ENCODE data around the gene MICALL1.

Gene MICALL1

GRCh38 chr22:37930270-37930951, 24.3 kb downstream of the MICALL1 start:
- no peak for TF ChIP-seq REST (IDR thresholded peaks at IDR 0.05; ENCODE audit: insufficient read depth in 1 of 2, low read depth in 2 of 2, low read length in 2 of 2)
- TF ChIP-seq SIN3A (IDR thresholded peaks at IDR 0.05; ENCODE audit: borderline replicate concordance, insufficient read depth, low read length), result no peak
- TF ChIP-seq TAF1 (IDR thresholded peaks at IDR 0.05; ENCODE audit: borderline replicate concordance, insufficient read depth, low read length), result no peak
- no peak for TF ChIP-seq FOXP2 (optimal IDR thresholded peaks at IDR 0.05; ENCODE audit: borderline replicate concordance, extremely low read depth, extremely low read length, insufficient read depth)
- no peak for TF ChIP-seq POLR2AphosphoS5 (IDR thresholded peaks at IDR 0.05; ENCODE audit: low read depth, low read length)

- no peak for TF ChIP-seq FOXP2 (optimal IDR thresholded peaks at IDR 0.05; ENCODE audit: borderline replicate concordance, extremely low read depth, extremely low read length, insufficient read depth)
These were observed 24.9 kb downstream of the MICALL1 start for GRCh38 chr22:37930952-37931440.

- TF ChIP-seq REST (IDR thresholded peaks at IDR 0.05; ENCODE audit: insufficient read depth in 1 of 2, low read depth in 2 of 2, low read length in 2 of 2), result no peak
- TF ChIP-seq SIN3A (IDR thresholded peaks at IDR 0.05; ENCODE audit: borderline replicate concordance, insufficient read depth, low read length), result no peak
- no peak for TF ChIP-seq TAF1 (IDR thresholded peaks at IDR 0.05; ENCODE audit: borderline replicate concordance, insufficient read depth, low read length)
- TF ChIP-seq POLR2AphosphoS5 (IDR thresholded peaks at IDR 0.05; ENCODE audit: low read depth, low read length), result no peak
- no peak for TF ChIP-seq FOXP2 (optimal IDR thresholded peaks at IDR 0.05; ENCODE audit: borderline replicate concordance, extremely low read depth, extremely low read length, insufficient read depth)
These were observed 25.8 kb downstream of the MICALL1 start for GRCh38 chr22:37931893-37932389.

GRCh38 chr22:37932401-37932800, 26.3 kb downstream of the MICALL1 start:
- TF ChIP-seq POLR2AphosphoS5 (IDR thresholded peaks at IDR 0.05; ENCODE audit: low read depth, low read length) (no peak), SIN3A (IDR thresholded peaks at IDR 0.05; ENCODE audit: borderline replicate concordance, insufficient read depth, low read length) (no peak), TAF1 (IDR thresholded peaks at IDR 0.05; ENCODE audit: borderline replicate concordance, insufficient read depth, low read length) (no peak), REST (IDR thresholded peaks at IDR 0.05; ENCODE audit: insufficient read depth in 1 of 2, low read depth in 2 of 2, low read length in 2 of 2) (no peak), FOXP2 (optimal IDR thresholded peaks at IDR 0.05; ENCODE audit: borderline replicate concordance, extremely low read depth, extremely low read length, insufficient read depth) (no peak)

- TF ChIP-seq FOXP2 (optimal IDR thresholded peaks at IDR 0.05; ENCODE audit: borderline replicate concordance, extremely low read depth, extremely low read length, insufficient read depth), result no peak
- no peak for TF ChIP-seq TAF1 (IDR thresholded peaks at IDR 0.05; ENCODE audit: borderline replicate concordance, insufficient read depth, low read length)
- TF ChIP-seq POLR2AphosphoS5 (IDR thresholded peaks at IDR 0.05; ENCODE audit: low read depth, low read length), result no peak
- no peak for TF ChIP-seq REST (IDR thresholded peaks at IDR 0.05; ENCODE audit: insufficient read depth in 1 of 2, low read depth in 2 of 2, low read length in 2 of 2)
- TF ChIP-seq SIN3A (IDR thresholded peaks at IDR 0.05; ENCODE audit: borderline replicate concordance, insufficient read depth, low read length), result no peak
These were observed 26.9 kb downstream of the MICALL1 start for GRCh38 chr22:37932821-37933578.
